Peyer's patch (tissue), 4 donors: ENCODE measurements around the gene SLU7.

Experiments
- CTCF ChIP-seq, 6 experiments: fragments of 450-650 bp in 4 of 6; fragments of 200-600 bp in 2 of 6; sonication (generic) in 1 of 6; IDR thresholded peaks; one replicate each; pipeline ENCODE4 v1.5.1; 2017 to 2019; ENCODE audit warnings: antibody characterized with exemption in 6 of 6, mild to moderate bottlenecking in 3 of 6, moderate library complexity in 1 of 6
- POLR2A ChIP-seq, 2 donors: fragments of 450-650 bp; IDR thresholded peaks; one replicate each; pipeline ENCODE4 v1.5.1; 2017; ENCODE audit warnings: antibody characterized with exemption in 2 of 2, mild to moderate bottlenecking in 2 of 2, moderate library complexity in 2 of 2

GRCh38 chr5:160438316-160439204 is 19.7 kb upstream of the SLU7 start:
- TF ChIP-seq CTCF (IDR thresholded peaks at IDR 0.05) (peak; percentile 45 to 75 (median 68)), POLR2A (IDR thresholded peaks at IDR 0.05) (no peak)
